Heart right ventricle (tissue), 16 donors: ENCODE measurements around the gene IDH2. TPM values are rescaled to one million over a fixed set of nuclear protein-coding genes. Genes with fewer than 3 reads are reported as not detected.

Source experiments
- ATAC-seq, 8 donors: fragments of 200-7000 bp; cut with Tn5 transposase; one replicate each; pipeline ENCODE4 v1.9.1; 2020; ENCODE audit warnings: mild to moderate bottlenecking in 8 of 8, moderate library complexity in 8 of 8, moderate number of reproducible peaks in 1 of 8
- DNase-seq, 2 donors: peaks; one replicate each; pipeline ENCODE4 v3.0.0-alpha.2; 2020
- H3K27ac ChIP-seq, 10 donors: fragments of 200-600 bp; sonication (generic) in 2 of 10; one replicate each; pipeline versions ENCODE4 v1.5.0 to v1.8.0; 2020 to 2022; ENCODE audit warnings: mild to moderate bottlenecking in 3 of 10
- H3K27me3 ChIP-seq, 7 donors: fragments of 200-600 bp; one replicate each; pipeline ENCODE4 v1.8.0; 2021 to 2022; ENCODE audit warnings: mild to moderate bottlenecking in 2 of 7
- H3K36me3 ChIP-seq, 9 donors: fragments of 200-600 bp; sonication (generic) in 1 of 9; one replicate each; pipeline versions ENCODE4 v1.5.0 to v1.8.0; 2020 to 2022; ENCODE audit warnings: mild to moderate bottlenecking in 2 of 9
- H3K4me1 ChIP-seq, 9 donors: fragments of 200-600 bp; sonication (generic) in 1 of 9; one replicate each; pipeline versions ENCODE4 v1.5.0 to v1.8.0; 2020 to 2022; ENCODE audit warnings: mild to moderate bottlenecking in 4 of 9
- H3K4me3 ChIP-seq, 10 donors: fragments of 200-600 bp; sonication (generic) in 2 of 10; one replicate each; pipeline versions ENCODE4 v1.5.0 to v1.8.0; 2020 to 2022; ENCODE audit warnings: mild to moderate bottlenecking in 7 of 10, moderate library complexity in 2 of 10
- H3K9me3 ChIP-seq, 11 donors: fragments of 200-600 bp in 10 of 11; sonication (generic) in 2 of 11; one replicate each; pipeline versions ENCODE4 v1.5.0 to v1.8.0; 2013 to 2022; ENCODE audit warnings: mild to moderate bottlenecking in 2 of 11, control low read depth in 1 of 11, moderate library complexity in 1 of 11
- WGBS, 2 donors: extraction: QIAGEN DNeasy Blood & Tissue Kit; methylation state at CpG; one replicate each; pipeline ENCODE4 v1.1.7; 2013; ENCODE audit warnings: inconsistent platforms in 1 of 2; 5-methylcytosine and 5-hydroxymethylcytosine counted together
- intact Hi-C, 10 donors: fragments of 100-400 bp; cut with DNase I; formaldehyde crosslinking; loops; one replicate each; pipeline versions ENCODE4 v1.11.1 to v1.14.2; 2022
- polyA plus RNA-seq, 2 donors: library from polyadenylated mRNA; stranded (reverse); fragments of 200-250 nt; gene quantifications; one replicate each; pipeline ENCODE4 v1.2.3, GENCODE V29; 2013
- total RNA-seq, 10 donors: library from RNA; stranded (reverse); fragmentation: NEBNext Ultra II Directional in 3 of 10; extraction: Animal tissue kit (Norgen Biotek cat#: 25700) in 3 of 10; gene quantifications; one replicate each; pipeline versions ENCODE4 v1.2.1 to v1.2.4, GENCODE V29; 2021 to 2023
- TF ChIP-seq, protein P1 (sequence below), 9 donors: fragments of 200-600 bp; sonication (generic) in 2 of 9; IDR thresholded peaks; one replicate each; pipeline versions ENCODE4 v1.5.0 to v1.8.0; 2021 to 2022; ENCODE audit warnings: antibody characterized with exemption in 9 of 9, mild to moderate bottlenecking in 5 of 9, moderate library complexity in 1 of 9
- donor health status: Arrhythmogenic right ventricular cardiomyopathy.
- donor health status: ischemic (EF 13 %, LVEDD 7.1; RV severe dilation, severe dysfunction).
- donor health status: healthy with polysubstance abuse.
- donor health status: DM: no; HTN: yes; CAD: no.
- donor health status: DM: no; HTN: no; CAD: no.
- donor health status: ischemic (EF 25% LVEDD 6.9; RV normal size, moderate dysfunction).
- donor health status: ischemic (EF 25% LVEDD 5.7; RV mildly dilated, moderate dysfunction).
- donor health status: healthy.
- donor health status: DM: yes; HTN: yes; CAD: no.
- donor health status: Ischemic cardiomyopathy.
- donor health status: ischemic (EF 35%, LVEDD 5.7; RV mildly dilated, moderate dysfunction).
- donor health status: nonischemic (EF 11% LVEDD 7.7; RV severe dilation, severe dysfunction).
- donor health status: DM: yes; HTN: yes; CAD: no.
- donor health status: PGD.
- donor health status: ischemic (EF 29% LVEDD 5.4; RV normal size, mild dysfunction).
- donor health status: nonischemic (EF 23%, LVEDD 6.1; RV moderate dilation, normal function).

The IDH2 gene
- total and polyA plus RNA-seq, 12 donors = 279 to 1,135 (median 923) TPM

DNA sequence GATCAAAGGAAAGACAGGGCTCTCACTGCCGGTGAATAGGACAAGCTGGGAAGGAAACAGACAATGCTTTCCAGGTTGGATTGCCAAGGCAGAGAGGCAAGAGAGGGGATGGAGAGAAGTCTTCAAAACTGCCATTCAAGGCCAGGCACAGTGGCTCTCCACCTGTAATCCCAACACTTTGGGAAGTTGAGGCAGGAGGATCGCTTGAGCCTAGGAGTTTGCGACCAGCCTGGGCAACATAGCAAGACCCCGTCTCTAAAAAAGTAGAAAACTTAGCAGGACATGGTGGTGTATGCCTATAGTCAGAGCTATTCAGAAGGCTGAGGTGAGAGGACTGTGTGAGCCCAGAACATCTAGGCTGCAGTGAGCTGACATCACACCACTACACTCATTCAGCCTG, 43.5 kb upstream of the IDH2 start:
- DNase-seq = no peak
- intact Hi-C loops = no loop called here

GRCh38 chr15:90145259-90145658, 43.0 kb upstream of the IDH2 start:
- H3K36me3 ChIP-seq = no peaks in the 10 kb centered on the region
- peaks cover 0 to 13% (median 0%) of the 10 kb centered on the region in 9 donors for H3K4me1 ChIP-seq
- H3K4me3 ChIP-seq = no peak overlapping the region
- H3K27me3 ChIP-seq = no peaks in the 10 kb centered on the region
- 68 to 69% methylated on average over 9 of the region's 9 CpGs for WGBS, 2 donors
- intact Hi-C loops = no loop called here
- TF ChIP-seq, protein P1, sequence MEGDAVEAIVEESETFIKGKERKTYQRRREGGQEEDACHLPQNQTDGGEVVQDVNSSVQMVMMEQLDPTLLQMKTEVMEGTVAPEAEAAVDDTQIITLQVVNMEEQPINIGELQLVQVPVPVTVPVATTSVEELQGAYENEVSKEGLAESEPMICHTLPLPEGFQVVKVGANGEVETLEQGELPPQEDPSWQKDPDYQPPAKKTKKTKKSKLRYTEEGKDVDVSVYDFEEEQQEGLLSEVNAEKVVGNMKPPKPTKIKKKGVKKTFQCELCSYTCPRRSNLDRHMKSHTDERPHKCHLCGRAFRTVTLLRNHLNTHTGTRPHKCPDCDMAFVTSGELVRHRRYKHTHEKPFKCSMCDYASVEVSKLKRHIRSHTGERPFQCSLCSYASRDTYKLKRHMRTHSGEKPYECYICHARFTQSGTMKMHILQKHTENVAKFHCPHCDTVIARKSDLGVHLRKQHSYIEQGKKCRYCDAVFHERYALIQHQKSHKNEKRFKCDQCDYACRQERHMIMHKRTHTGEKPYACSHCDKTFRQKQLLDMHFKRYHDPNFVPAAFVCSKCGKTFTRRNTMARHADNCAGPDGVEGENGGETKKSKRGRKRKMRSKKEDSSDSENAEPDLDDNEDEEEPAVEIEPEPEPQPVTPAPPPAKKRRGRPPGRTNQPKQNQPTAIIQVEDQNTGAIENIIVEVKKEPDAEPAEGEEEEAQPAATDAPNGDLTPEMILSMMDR (IDR thresholded peaks at IDR 0.05) = no peak
- no peaks in the 10 kb centered on the region for H3K9me3 ChIP-seq
- no peak for DNase-seq
- no peak for ATAC-seq
- no peak overlapping the region for H3K27ac ChIP-seq

More for the DNA sequence above, 43.5 kb upstream of the IDH2 start:
- H3K36me3 ChIP-seq = no peaks in the 10 kb centered on the region
- no peaks in the 10 kb centered on the region for H3K27me3 ChIP-seq
- 85 to 86% methylated on average over 4 of the region's 4 CpGs for WGBS, 2 donors
- TF ChIP-seq, protein P1 (IDR thresholded peaks at IDR 0.05) = no peak
- ATAC-seq = no peak
- H3K9me3 ChIP-seq = no peaks in the 10 kb centered on the region
- H3K4me1 ChIP-seq = peaks cover 0 to 13% (median 0%) of the 10 kb centered on the region in 9 donors
- H3K4me3 ChIP-seq = no peak overlapping the region
- H3K27ac ChIP-seq = no peak overlapping the region

DNA sequence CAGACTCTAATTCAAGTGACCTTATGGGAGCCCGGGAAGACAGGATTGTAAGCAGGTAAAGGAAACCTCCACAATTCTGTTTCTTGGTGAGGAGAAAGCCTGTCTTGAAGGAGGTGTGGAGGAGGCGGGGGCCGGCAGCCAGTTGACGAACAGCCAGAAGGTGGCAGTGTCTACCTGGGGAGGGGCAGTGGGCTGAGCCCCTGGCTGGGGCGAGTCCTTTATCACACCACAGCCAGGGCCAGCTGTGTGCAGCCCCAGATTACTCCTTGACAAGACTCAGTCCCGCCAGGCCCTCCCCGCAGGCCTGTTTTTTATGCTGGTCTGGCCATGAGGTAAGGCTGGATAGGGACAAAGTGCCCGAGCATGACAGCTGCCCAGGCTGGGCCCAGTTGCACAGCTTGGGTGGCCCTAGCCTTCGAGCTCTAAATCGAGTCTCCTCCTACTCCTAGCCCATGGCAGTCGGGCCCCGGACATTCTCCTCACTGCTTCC, 40.9 kb upstream of the IDH2 start:
- Histone ChIP-seq H3K36me3 (no peaks in the 10 kb centered on the region), H3K9me3 (no peaks in the 10 kb centered on the region), H3K4me3 (no peak overlapping the region), H3K4me1 (peaks cover 0 to 16% (median 6%) of the 10 kb centered on the region in 9 donors), H3K27ac (peak overlapping the region in 8 of 10 donors; percentile 1 to 57 (median 48)), H3K27me3 (no peaks in the 10 kb centered on the region)
- WGBS, 2 donors = 20 to 29% methylated on average over 12 of the region's 12 CpGs
- peak; percentile 26 to 61 for DNase-seq
- TF ChIP-seq, protein P1 (IDR thresholded peaks at IDR 0.05) = peak; percentile 21 to 68 (median 53)
- ATAC-seq = peak; percentile 40 to 87 (median 80)
- intact Hi-C loops = no loop called here

DNA sequence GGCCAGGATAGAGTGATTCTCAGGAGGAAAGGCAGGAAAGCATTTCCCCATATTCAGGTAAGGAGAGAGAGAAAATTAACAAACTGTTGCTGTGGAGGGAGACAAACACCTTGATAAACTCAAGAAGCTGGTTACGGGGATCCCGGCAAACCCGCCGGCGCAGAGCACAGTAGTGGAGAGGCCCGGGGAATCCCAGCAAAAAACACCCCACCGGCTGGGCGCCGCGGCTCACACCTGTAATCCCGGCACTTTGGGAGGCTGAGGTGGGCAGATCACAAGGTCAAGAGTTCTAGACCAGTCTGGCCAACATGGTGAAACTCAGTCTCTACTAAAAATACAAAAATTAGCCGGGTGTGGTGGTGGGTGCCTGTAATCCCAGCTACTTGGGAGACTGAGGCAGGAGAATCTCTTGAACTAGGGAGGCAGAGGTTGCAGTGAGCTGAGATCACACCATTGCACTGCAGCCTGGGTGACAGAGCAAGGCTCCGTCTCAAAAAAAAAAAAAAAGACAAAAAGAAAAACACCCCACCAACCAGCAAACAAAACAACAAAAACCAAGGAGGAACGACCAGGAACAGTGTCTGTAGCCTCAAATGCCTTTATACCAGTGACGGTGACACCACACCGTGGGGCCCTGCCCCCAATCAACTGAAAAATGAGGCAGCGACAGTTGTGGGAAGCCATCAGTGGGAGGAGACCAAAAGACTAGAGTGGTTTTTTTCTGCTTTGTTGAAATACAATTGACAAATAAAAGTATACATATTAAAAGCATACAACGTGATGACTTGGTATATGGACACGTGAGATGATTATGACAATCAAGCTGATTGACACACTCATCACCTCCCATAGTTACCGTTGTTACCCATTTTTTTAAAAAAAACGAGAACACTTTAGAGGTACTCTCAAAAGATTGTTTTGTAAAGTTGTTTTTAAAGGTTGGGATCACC, 40.2 kb upstream of the IDH2 start:
- intact Hi-C loops = no loop called here
- DNase-seq = no peak
- ATAC-seq = no peak
- Histone ChIP-seq H3K27ac (peak overlapping the region in 2 of 10 donors; percentile 36 to 49), H3K27me3 (no peaks in the 10 kb centered on the region), H3K9me3 (no peaks in the 10 kb centered on the region), H3K4me1 (peaks cover 0 to 16% (median 6%) of the 10 kb centered on the region in 9 donors), H3K36me3 (no peaks in the 10 kb centered on the region), H3K4me3 (no peak overlapping the region)
- TF ChIP-seq, protein P1 (IDR thresholded peaks at IDR 0.05) = no peak
- 82 to 88% methylated on average over 21 of the region's 21 CpGs for WGBS, 2 donors
